ENCODE results near the gene OR2F1.

OR2F1 gene

DNA sequence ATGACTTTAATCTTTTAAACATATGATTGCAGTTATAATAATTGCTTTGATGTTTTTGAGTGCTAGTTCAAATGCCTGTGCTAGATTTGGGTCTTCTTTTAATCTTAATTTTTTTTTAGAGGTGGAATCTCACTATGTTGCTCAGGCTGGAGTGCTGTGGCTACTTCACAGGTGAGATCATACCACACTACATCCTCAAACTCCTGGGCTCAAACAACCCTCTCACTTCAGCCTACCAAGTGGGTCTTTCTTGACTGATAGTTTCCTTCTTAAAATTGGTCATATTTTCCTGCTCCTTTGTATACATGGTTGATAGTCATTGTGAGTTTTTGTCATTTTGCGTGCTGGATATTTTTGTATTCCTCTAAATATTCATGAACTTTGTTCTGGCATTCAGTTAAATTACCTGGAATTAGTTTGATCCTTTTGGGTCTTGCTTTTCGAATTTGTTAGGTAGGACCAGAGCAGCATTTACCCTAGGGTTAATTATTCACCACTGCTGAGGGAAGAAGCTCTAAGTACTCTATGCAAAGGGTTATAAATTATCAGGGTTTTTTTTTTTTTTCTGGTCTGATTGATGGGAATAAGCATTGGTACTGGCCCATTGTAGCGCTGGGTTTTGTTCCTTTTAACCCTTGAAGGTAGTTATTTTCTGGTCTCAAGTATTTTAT is 40.6 kb upstream of the OR2F1 start:
- DNase-seq (ENCODE audit: extremely low read depth, low read depth) = no peak
- TF ChIP-seq CTCF (IDR thresholded peaks at IDR 0.05; ENCODE audit: low read depth, low read length) = no peak

GRCh38 chr7:143914938-143915652 is 39.5 kb upstream of the OR2F1 start:
- no peak for DNase-seq (ENCODE audit: extremely low read depth, low read depth)
- TF ChIP-seq CTCF (IDR thresholded peaks at IDR 0.05; ENCODE audit: low read depth, low read length) = no peak

GRCh38 chr7:143924851-143925250 is 29.8 kb upstream of the OR2F1 start:
- DNase-seq (ENCODE audit: extremely low read depth, low read depth) = no peak

GRCh38 chr7:143929224-143929920 is 25.3 kb upstream of the OR2F1 start:
- TF ChIP-seq CTCF (IDR thresholded peaks at IDR 0.05; ENCODE audit: low read depth, low read length) = no peak
- no peak for DNase-seq (ENCODE audit: extremely low read depth, low read depth)

More at GRCh38 chr7:143924851-143925250, 29.8 kb upstream of the OR2F1 start:
- TF ChIP-seq CTCF (IDR thresholded peaks at IDR 0.05; ENCODE audit: low read depth, low read length) = no peak

DNA sequence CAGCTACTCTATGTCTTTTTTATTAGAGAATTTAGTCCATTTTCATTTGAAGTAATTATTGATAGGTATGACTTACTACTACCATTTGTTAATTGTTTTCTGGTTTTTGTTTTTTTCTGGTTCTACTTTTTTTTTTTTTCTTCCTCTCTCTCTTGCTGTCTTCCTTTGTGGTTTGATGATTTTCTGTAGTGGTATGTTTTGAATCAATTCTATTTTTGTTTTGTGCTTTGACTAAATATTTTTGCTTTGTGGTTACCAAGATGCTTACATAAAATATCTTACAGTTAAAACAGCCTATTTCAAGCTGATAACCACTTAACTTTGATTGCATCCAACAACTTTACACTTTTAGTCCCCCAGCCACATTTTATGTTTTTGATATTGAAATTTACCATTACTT is 22.9 kb upstream of the OR2F1 start:
- no peak for DNase-seq (ENCODE audit: extremely low read depth, low read depth)
- TF ChIP-seq CTCF (IDR thresholded peaks at IDR 0.05; ENCODE audit: low read depth, low read length) = no peak

- TF ChIP-seq CTCF (IDR thresholded peaks at IDR 0.05; ENCODE audit: low read depth, low read length) = no peak
- DNase-seq (ENCODE audit: extremely low read depth, low read depth) = no peak
Measured at GRCh38 chr7:143934526-143935325, 19.9 kb upstream of the OR2F1 start, which contains the start of gene OR2F2. Gene OR2F2 (plus strand): TSS chr7:143935233. CDS start chr7:143935233, 0 bp downstream.

Measured in AG09319 (cell line).